SK-N-SH (cell line): ENCODE results near the gene ALG6. TPM values are rescaled to one million over a fixed set of nuclear protein-coding genes. Genes with fewer than 3 reads are reported as not detected.

ENCODE experiments used
- CTCF ChIA-PET: fragments of 300-600, 350-600 bp; formaldehyde crosslinking; extraction: SDS; loops from one replicate; lab custom pipeline; 2021; lab: Yijun Ruan, JAX
- POLR2A ChIA-PET: fragments of 350-600 bp; sonication (Branson Sonifier 250); formaldehyde crosslinking; extraction: SDS; loops from one replicate; lab custom pipeline; 2020; ENCODE audit warnings: antibody characterized with exemption, inconsistent platforms; lab: Yijun Ruan, JAX
- DNase-seq: peaks from one replicate; pipeline ENCODE4 v3.0.0; 2012
- H2AFZ ChIP-seq: fragments of 200-600 bp; sonication (generic); 2 replicates; pipeline ENCODE4 v1.8.1; 2016; ENCODE audit warnings: antibody characterized with exemption, mild to moderate bottlenecking, low read depth
- H3F3A ChIP-seq: fragments of 200-600 bp; sonication (generic); replicated peaks from 2 replicates; pipeline ENCODE3; 2016; ENCODE audit warnings: antibody characterized with exemption, mild to moderate bottlenecking; ENCODE audit not compliant: insufficient read depth
- H3K27ac ChIP-seq, 2 experiments: fragments of 200-500 bp in 1 of 2; fragments of 200-600 bp in 1 of 2; sonication (Bioruptor generic) in 1 of 2; sonication (generic), shearing (Covaris generic) in 1 of 2; 2 replicates each; pipeline versions ENCODE4 v1.5.1 to v1.6.1; 2014 to 2016; ENCODE audit warnings: low read depth in 2 of 2, inconsistent platforms in 1 of 2, low read length in 1 of 2, mild to moderate bottlenecking in 1 of 2, mixed read lengths in 1 of 2
- H3K27me3 ChIP-seq: fragments of 200-600 bp; sonication (generic), shearing (Covaris generic); 2 replicates; pipeline ENCODE4 v1.6.1; 2016; ENCODE audit warnings: mixed run types; ENCODE audit not compliant: insufficient read depth
- H3K36me3 ChIP-seq, 2 experiments: fragments of 200-500 bp in 1 of 2; fragments of 200-600 bp in 1 of 2; sonication (Bioruptor generic) in 1 of 2; sonication (generic) in 1 of 2; replicated peaks in 1 of 2; 2 replicates each; pipeline versions ENCODE3 to v1.5.1; 2014 to 2016; ENCODE audit warnings: low read length in 1 of 2, mild to moderate bottlenecking in 1 of 2; ENCODE audit not compliant: insufficient read depth in 2 of 2, control insufficient read depth in 1 of 2
- H3K4me1 ChIP-seq, 2 experiments: fragments of 200-500 bp in 1 of 2; fragments of 200-600 bp in 1 of 2; sonication (Bioruptor generic) in 1 of 2; sonication (generic), shearing (Covaris generic) in 1 of 2; 2 replicates each; pipeline versions ENCODE4 v1.5.1 to v1.6.1; 2014 to 2016; ENCODE audit warnings: low read depth in 1 of 2, low read length in 1 of 2, mixed run types in 1 of 2; ENCODE audit not compliant: insufficient read depth in 2 of 2, control insufficient read depth in 1 of 2
- H3K4me2 ChIP-seq: fragments of 200-600 bp; sonication (generic), shearing (Covaris generic); 2 replicates; pipeline ENCODE4 v1.6.1; 2017; ENCODE audit warnings: mixed run types
- H3K4me3 ChIP-seq, 2 experiments: fragments of 200-500 bp in 1 of 2; fragments of 200-600 bp in 1 of 2; sonication (Bioruptor generic) in 1 of 2; sonication (generic), shearing (Covaris generic) in 1 of 2; 2 replicates each; pipeline versions ENCODE4 v1.5.1 to v1.8.1; 2014 to 2016; ENCODE audit warnings: low read depth in 2 of 2, inconsistent platforms in 1 of 2, low read length in 1 of 2, mild to moderate bottlenecking in 1 of 2, mixed read lengths in 1 of 2, moderate library complexity in 1 of 2
- H3K79me2 ChIP-seq: fragments of 200-600 bp; sonication (generic); 2 replicates; pipeline ENCODE4 v1.8.1; 2017; ENCODE audit warnings: mild to moderate bottlenecking; ENCODE audit not compliant: insufficient read depth
- H3K9ac ChIP-seq: fragments of 200-600 bp; sonication (generic); 2 replicates; pipeline ENCODE4 v1.6.1; 2017; ENCODE audit warnings: mixed run types
- H3K9me2 ChIP-seq: fragments of 200-600 bp; sonication (generic); 2 replicates; pipeline ENCODE4 v1.6.1; 2017; ENCODE audit warnings: mixed run types
- H3K9me3 ChIP-seq: fragments of 200-600 bp; sonication (generic); 2 replicates; pipeline ENCODE4 v1.6.1; 2017; ENCODE audit warnings: mixed run types, mild to moderate bottlenecking, moderate library complexity
- H4K20me1 ChIP-seq: fragments of 200-600 bp; sonication (generic); 2 replicates; pipeline ENCODE4 v1.6.1; 2017; ENCODE audit warnings: mild to moderate bottlenecking, mixed run types; ENCODE audit not compliant: insufficient read depth
- CHD2 ChIP-seq: fragments of 150-350 bp; IDR thresholded peaks from 2 replicates; pipeline ENCODE4 v1.6.1; 2018; ENCODE audit warnings: low read length; ENCODE audit not compliant: partially characterized antibody
- CTCF ChIP-seq: fragments of 200-600 bp; sonication (generic); IDR thresholded peaks from 2 replicates; pipeline ENCODE4 v1.6.1; 2017; ENCODE audit warnings: antibody characterized with exemption, mild to moderate bottlenecking, moderate library complexity
- ELF1 ChIP-seq: IDR thresholded peaks from 2 replicates; pipeline ENCODE4 v1.4.0; 2012
- EP300 ChIP-seq, 2 experiments: IDR thresholded peaks; 2 replicates each; pipeline versions ENCODE4 v1.4.0 to v1.6.1; 2012; ENCODE audit warnings: borderline replicate concordance in 1 of 2, low read depth in 1 of 2, low read length in 1 of 2
- IRF3 ChIP-seq: fragments of 150-350 bp; IDR thresholded peaks from 2 replicates; pipeline ENCODE4 v1.6.1; 2016; ENCODE audit warnings: mild to moderate bottlenecking, low read depth, low read length
- JUND ChIP-seq: IDR thresholded peaks from 2 replicates; pipeline ENCODE4 v1.4.0; 2012
- MAX ChIP-seq: IDR thresholded peaks from 2 replicates; pipeline ENCODE4 v1.4.0; 2012; ENCODE audit warnings: low read depth
- NRF1 ChIP-seq: IDR thresholded peaks from 2 replicates; pipeline ENCODE4 v1.6.1; 2012; ENCODE audit warnings: low read depth, mild to moderate bottlenecking, low read length
- PBX3 ChIP-seq: IDR thresholded peaks from 2 replicates; pipeline ENCODE4; 2012
- POLR2AphosphoS5 ChIP-seq: IDR thresholded peaks from 2 replicates; pipeline ENCODE4 v1.6.1; 2012; ENCODE audit warnings: low read depth, low read length
- RAD21 ChIP-seq: IDR thresholded peaks from 2 replicates; pipeline ENCODE4 v1.6.1; 2012; ENCODE audit warnings: mild to moderate bottlenecking, low read length
- RCOR1 ChIP-seq: fragments of 150-350 bp; IDR thresholded peaks from 2 replicates; pipeline ENCODE4 v1.6.1; 2017; ENCODE audit warnings: antibody characterized with exemption, low read length
- REST ChIP-seq: IDR thresholded peaks from 2 replicates; pipeline ENCODE4 v1.6.1; 2012; ENCODE audit warnings: mild to moderate bottlenecking, low read depth, low read length, moderate library complexity
- SIN3A ChIP-seq: IDR thresholded peaks from 2 replicates; pipeline ENCODE4 v1.6.1; 2012; ENCODE audit warnings: low read depth, mild to moderate bottlenecking, low read length, moderate library complexity, borderline replicate concordance
- SMC3 ChIP-seq: IDR thresholded peaks from 2 replicates; pipeline ENCODE4 v1.6.1; 2012; ENCODE audit warnings: low read depth, low read length, improper control_type of control experiment
- TAF1 ChIP-seq: IDR thresholded peaks from 2 replicates; pipeline ENCODE4 v1.6.1; 2012; ENCODE audit warnings: low read depth, mild to moderate bottlenecking, low read length, moderate library complexity, borderline replicate concordance
- USF1 ChIP-seq: IDR thresholded peaks from 2 replicates; pipeline ENCODE4 v1.4.0; 2012; ENCODE audit warnings: low read depth, borderline replicate concordance
- USF2 ChIP-seq: fragments of 150-350 bp; IDR thresholded peaks from 2 replicates; pipeline ENCODE4 v1.6.1; 2017; ENCODE audit warnings: antibody characterized with exemption, low read length, low read depth, borderline replicate concordance
- YY1 ChIP-seq: IDR thresholded peaks from 2 replicates; pipeline ENCODE4 v1.4.0; 2012; ENCODE audit warnings: low read depth, mild to moderate bottlenecking
- WGBS: methylation state at CpG from one replicate; pipeline ENCODE4 v1.1.6; 2017; ENCODE audit warnings: low lambda C conversion rate; 5-methylcytosine and 5-hydroxymethylcytosine counted together
- polyA plus RNA-seq, 3 experiments: library from polyadenylated mRNA; depleted of rRNA; stranded (reverse); fragments of >200 nt; gene quantifications; 2 replicates each; pipeline ENCODE4 v1.2.3, GENCODE V29; 2012

ALG6 gene
- polyA plus RNA-seq, 1 of the 3 experiments (the other 2 are of a cell fraction) = 3.8 TPM

- Histone ChIP-seq H3K4me3 (no peak overlapping the region), H3K79me2 (no peaks in the 10 kb centered on the region), H3K9me3 (no peaks in the 10 kb centered on the region), H3K9ac (no peak overlapping the region), H3K27me3 (no peaks in the 10 kb centered on the region), H3F3A (no peaks in the 10 kb centered on the region), H3K36me3 (peaks cover 0 to 9% of the 10 kb centered on the region in 2 experiments), H3K27ac (no peak overlapping the region), H3K4me2 (no peak overlapping the region), H4K20me1 (no peaks in the 10 kb centered on the region), H3K4me1 (no peaks in the 10 kb centered on the region), H3K9me2 (no peaks in the 10 kb centered on the region), H2AFZ (no peak overlapping the region)
- TF ChIP-seq POLR2AphosphoS5 (no peak), IRF3 (no peak), SMC3 (no peak), RCOR1 (no peak), JUND (no peak), PBX3 (no peak), USF2 (no peak), RAD21 (no peak), EP300 (IDR thresholded peaks at IDR 0.05; ENCODE audit: borderline replicate concordance in 1 of 2, low read depth in 1 of 2, low read length in 1 of 2) (no peak), TAF1 (no peak), YY1 (no peak), USF1 (no peak), MAX (no peak), ELF1 (no peak), SIN3A (no peak), REST (no peak), CHD2 (no peak), CTCF (no peak), NRF1 (no peak)
- no peak for DNase-seq
- POLR2A ChIA-PET = no interaction called here
- 83% methylated on average over 1 of the region's 1 CpG for WGBS
- CTCF ChIA-PET = interaction anchor here (1.0 kb wide), 1 partner anchor 402 kb away, joined by 3 read pairs; no protein-coding TSS in a partner anchor
These were observed 14.3 kb downstream of the ALG6 start for GRCh38 chr1:63381741-63382140.
